H1 (cell line): ENCODE results near the gene EIF2B2. TPM values are rescaled to one million over a fixed set of nuclear protein-coding genes. Genes with fewer than 3 reads are reported as not detected.

Experiments
- CTCF ChIA-PET: fragments of 300-600 bp; sonication (Branson Sonifier 250); formaldehyde crosslinking; loops from one replicate; lab custom pipeline; 2021; ENCODE audit not compliant: partially characterized antibody; lab: Charles Lee
- POLR2A ChIA-PET: fragments of 300-600 bp; sonication (Branson Sonifier 250); formaldehyde crosslinking; loops from one replicate; lab custom pipeline; 2021; ENCODE audit warnings: inconsistent platforms; ENCODE audit not compliant: partially characterized antibody; lab: Charles Lee
- DNase-seq, 2 experiments: peaks; one replicate each; pipeline versions ENCODE4 v3.0.0 to v3.0.0-alpha.2; 2010 to 2022; ENCODE audit warnings: low spot score in 2 of 2, low read depth in 1 of 2, mixed read lengths in 1 of 2
- FAIRE-seq: peaks from 2 replicates; lab custom pipeline; 2011; peaks lifted over from hg19 to GRCh38; lab: Jason Lieb, UNC
- H2AFZ ChIP-seq: 2 replicates; pipeline ENCODE4 v1.8.1; 2012; ENCODE audit warnings: low read length, inconsistent platforms
- H2AK5ac ChIP-seq: 2 replicates; pipeline ENCODE4 v1.6.1; 2013; ENCODE audit warnings: low read depth, low read length
- H2BK120ac ChIP-seq: replicated peaks from 2 replicates; pipeline ENCODE3; 2013; ENCODE audit warnings: low read depth, low read length, inconsistent platforms
- H2BK12ac ChIP-seq: 2 replicates; pipeline ENCODE4 v1.6.1; 2013; ENCODE audit warnings: low read depth, low read length
- H2BK15ac ChIP-seq: 2 replicates; pipeline ENCODE4 v1.6.1; 2013; ENCODE audit warnings: low read length
- H2BK20ac ChIP-seq: 2 replicates; pipeline ENCODE4 v1.6.1; 2013; ENCODE audit warnings: low read length
- H2BK5ac ChIP-seq: 2 replicates; pipeline ENCODE4 v1.6.1; 2013; ENCODE audit warnings: low read depth, low read length
- H3K14ac ChIP-seq: 2 replicates; pipeline ENCODE4 v1.6.1; 2013; ENCODE audit warnings: inconsistent platforms; ENCODE audit not compliant: insufficient read length
- H3K18ac ChIP-seq: 2 replicates; pipeline ENCODE4 v1.6.1; 2013; ENCODE audit warnings: low read length; ENCODE audit errors: extremely low read depth
- H3K23ac ChIP-seq: 2 replicates; pipeline ENCODE4 v1.6.1; 2013; ENCODE audit warnings: inconsistent platforms; ENCODE audit not compliant: insufficient read length
- H3K23me2 ChIP-seq: 2 replicates; pipeline ENCODE4 v1.6.1; 2013; ENCODE audit warnings: low read depth, low read length
- H3K27ac ChIP-seq: 2 replicates; pipeline ENCODE4 v1.6.1; 2011; ENCODE audit warnings: low read depth, low read length, inconsistent platforms
- H3K27me3 ChIP-seq, 4 experiments: replicated peaks in 1 of 4; 1 replicate in 1 of 4; 2 replicates in 3 of 4; pipeline versions ENCODE4 v1.6.1 to v1.8.1; 2011 to 2013; ENCODE audit warnings: low read length in 3 of 4, mild to moderate bottlenecking in 3 of 4, inconsistent platforms in 2 of 4, mixed read lengths in 2 of 4, moderate library complexity in 1 of 4; ENCODE audit not compliant: control insufficient read depth in 3 of 4, insufficient read depth in 3 of 4; ENCODE audit errors: extremely low read depth in 1 of 4
- H3K36me3 ChIP-seq, 4 experiments: 2 replicates each; pipeline versions ENCODE4 v1.6.1 to v1.8.1; 2011 to 2013; ENCODE audit warnings: mild to moderate bottlenecking in 4 of 4, low read length in 3 of 4, moderate library complexity in 2 of 4, control low read depth in 1 of 4, inconsistent platforms in 1 of 4; ENCODE audit not compliant: insufficient read depth in 4 of 4, control insufficient read depth in 2 of 4
- H3K4ac ChIP-seq: replicated peaks from 2 replicates; pipeline ENCODE3; 2013; ENCODE audit warnings: low read length, low read depth, mixed read lengths, inconsistent platforms; ENCODE audit not compliant: insufficient read length
- H3K4me1 ChIP-seq, 4 experiments: replicated peaks in 1 of 4; 1 replicate in 1 of 4; 2 replicates in 3 of 4; pipeline versions ENCODE4 v1.6.1 to v1.8.1; 2011 to 2013; ENCODE audit warnings: low read length in 3 of 4, inconsistent platforms in 2 of 4, mixed read lengths in 1 of 4; ENCODE audit not compliant: insufficient read depth in 4 of 4, control insufficient read depth in 3 of 4
- H3K4me2 ChIP-seq, 2 experiments: 2 replicates each; pipeline versions ENCODE4 v1.6.1 to v1.8.1; 2011 to 2013; ENCODE audit warnings: low read depth in 2 of 2, low read length in 2 of 2, control low read depth in 1 of 2, inconsistent platforms in 1 of 2, mild to moderate bottlenecking in 1 of 2; ENCODE audit not compliant: insufficient read depth in 1 of 2
- H3K4me3 ChIP-seq, 4 experiments: fragments of 200-600, 300-600 bp in 1 of 4; sonication (generic), shearing (Covaris generic), sonication (Bioruptor Twin) in 1 of 4; 2 replicates each; pipeline versions ENCODE4 v1.5.1 to v1.8.1; 2011 to 2016; ENCODE audit warnings: low read length in 4 of 4, low read depth in 3 of 4, control low read depth in 2 of 4, inconsistent platforms in 2 of 4, mild to moderate bottlenecking in 2 of 4, mixed read lengths in 1 of 4, moderate library complexity in 1 of 4; ENCODE audit not compliant: insufficient read depth in 2 of 4; ENCODE audit errors: extremely low read depth in 1 of 4
- H3K56ac ChIP-seq: replicated peaks from 2 replicates; pipeline ENCODE3; 2013; ENCODE audit warnings: low read depth, mild to moderate bottlenecking, mixed read lengths, low read length, inconsistent platforms; ENCODE audit not compliant: insufficient read length
- H3K79me1 ChIP-seq: 2 replicates; pipeline ENCODE4 v1.6.1; 2013; ENCODE audit warnings: low read depth, low read length, control low read depth
- H3K79me2 ChIP-seq, 2 experiments: 2 replicates each; pipeline versions ENCODE4 v1.6.1 to v1.8.1; 2012 to 2013; ENCODE audit warnings: low read length in 2 of 2, mild to moderate bottlenecking in 2 of 2, inconsistent platforms in 1 of 2; ENCODE audit not compliant: insufficient read depth in 2 of 2, control insufficient read depth in 1 of 2
- H3K9ac ChIP-seq, 4 experiments: replicated peaks in 1 of 4; 1 replicate in 1 of 4; 2 replicates in 3 of 4; pipeline versions ENCODE4 v1.6.1 to v1.8.1; 2011 to 2013; ENCODE audit warnings: low read depth in 3 of 4, low read length in 3 of 4, control low read depth in 2 of 4, mild to moderate bottlenecking in 2 of 4, moderate library complexity in 2 of 4, inconsistent platforms in 1 of 4; ENCODE audit errors: extremely low read depth in 1 of 4
- H3K9me3 ChIP-seq, 2 experiments: 2 replicates each; pipeline versions ENCODE4 v1.6.1 to v1.8.1; 2012 to 2013; ENCODE audit warnings: mild to moderate bottlenecking in 2 of 2, moderate library complexity in 2 of 2, control low read depth in 1 of 2, inconsistent platforms in 1 of 2, low read depth in 1 of 2, low read length in 1 of 2, mixed read lengths in 1 of 2; ENCODE audit not compliant: insufficient read depth in 2 of 2
- H4K20me1 ChIP-seq, 2 experiments: replicated peaks in 1 of 2; 2 replicates each; pipeline versions ENCODE3 to v1.8.1; 2011 to 2013; ENCODE audit warnings: inconsistent platforms in 2 of 2, low read length in 2 of 2, mild to moderate bottlenecking in 1 of 2; ENCODE audit not compliant: insufficient read depth in 2 of 2, control insufficient read depth in 1 of 2
- H4K5ac ChIP-seq: 2 replicates; pipeline ENCODE4 v1.6.1; 2013; ENCODE audit warnings: low read length, low read depth, mixed read lengths, inconsistent platforms; ENCODE audit not compliant: insufficient read length
- H4K8ac ChIP-seq: 2 replicates; pipeline ENCODE4 v1.8.0; 2013; ENCODE audit warnings: mild to moderate bottlenecking, moderate library complexity, low read length, inconsistent platforms; ENCODE audit not compliant: insufficient read depth; ENCODE audit errors: extremely low read depth
- H4K91ac ChIP-seq: replicated peaks from 2 replicates; pipeline ENCODE3; 2013; ENCODE audit warnings: low read length, mixed read lengths, inconsistent platforms; ENCODE audit not compliant: insufficient read length
- CBX5 ChIP-seq: fragments of 300-800, 300-1000 bp; sonication (generic); IDR thresholded peaks from 2 replicates; pipeline ENCODE4 v1.7.1; 2016; ENCODE audit warnings: antibody characterized with exemption, low read length, low read depth
- CREB1 ChIP-seq: IDR thresholded peaks from 2 replicates; pipeline ENCODE4 v1.6.1; 2012; ENCODE audit warnings: inconsistent platforms
- EGR1 ChIP-seq: IDR thresholded peaks from 2 replicates; pipeline ENCODE4 v1.6.1; 2011; ENCODE audit warnings: low read depth, low read length, borderline replicate concordance
- SIX5 ChIP-seq: IDR thresholded peaks from 2 replicates; pipeline ENCODE4 v1.6.1; 2011; ENCODE audit warnings: mild to moderate bottlenecking, low read depth, low read length
- WGBS, 2 experiments: shearing (Covaris generic) in 1 of 2; methylation state at CpG; one replicate each; pipeline versions ENCODE4 v1.1.6 to v1.1.7; 2013 to 2015; ENCODE audit warnings: low lambda C conversion rate in 2 of 2, mixed read lengths in 2 of 2, inconsistent platforms in 1 of 2, low coverage in 1 of 2, missing lambda C conversion rate in 1 of 2; ENCODE audit not compliant: insufficient replicate concordance in 2 of 2, insufficient coverage in 1 of 2, insufficient read length in 1 of 2; ENCODE audit errors: extremely low coverage in 1 of 2, missing lambda C conversion rate in 1 of 2; 5-methylcytosine and 5-hydroxymethylcytosine counted together
- polyA plus RNA-seq, 7 experiments: library from polyadenylated mRNA; depleted of rRNA in 3 of 7; stranded (reverse) in 5 of 7; unstranded in 2 of 7; fragments of >200 nt in 5 of 7; fragments of 200-250 nt in 2 of 7; gene quantifications; 1 replicate in 5 of 7; 2 replicates in 1 of 7; 4 replicates in 1 of 7; pipeline versions ENCODE4 v1.2.1 to v1.2.3, GENCODE V29; 2011 to 2013; ENCODE audit warnings: missing spikeins in 2 of 7, mixed read lengths in 2 of 7
- total RNA-seq: library from RNA; stranded (reverse); fragmentation: NEBNext Ultra II Directional; extraction: Animal tissue kit (Norgen Biotek cat#: 25700); gene quantifications from 2 replicates; pipeline ENCODE4 v1.2.1, GENCODE V29; 2021

EIF2B2 gene
- total and polyA plus RNA-seq, 2 of the 8 experiments (the other 6 are each of a cell fraction or from before 2014, with no cell fraction given): 42.6 to 79.9 TPM

- Histone ChIP-seq H2BK15ac (peak overlapping the region; percentile 83; the same call in 1 of the 2 replicates), H3K27ac (no peak overlapping the region), H3K14ac (no peak overlapping the region), H3K23ac (no peak overlapping the region), H3K4me2 (peak overlapping the region in 1 of 2 experiments; percentile 45; a peak in 1 of 4 replicates), H3K56ac (no peak overlapping the region), H2AK5ac (no peak overlapping the region), H2BK5ac (no peak overlapping the region; the same call in 1 of the 2 replicates), H3K79me1 (no peaks in the 10 kb centered on the region), H3K27me3 (peaks cover 0 to 2% (median 1%) of the 10 kb centered on the region in 4 experiments; a peak in 1 of 7 replicates), H3K4ac (no peak overlapping the region), H2BK20ac (no peak overlapping the region), H4K20me1 (no peaks in the 10 kb centered on the region), H3K79me2 (no peaks in the 10 kb centered on the region), H3K9ac (no peak overlapping the region), H3K36me3 (no peaks in the 10 kb centered on the region), H3K23me2 (no peaks in the 10 kb centered on the region), H4K8ac (no peak overlapping the region), H2AFZ (no peak overlapping the region), H3K4me1 (peaks cover 0 to 31% (median 24%) of the 10 kb centered on the region in 4 experiments; a peak in 6 of 7 replicates), H4K5ac (no peak overlapping the region), H4K91ac (no peak overlapping the region), H2BK120ac (no peak overlapping the region), H3K4me3 (no peak overlapping the region), H3K18ac (no peak overlapping the region), H2BK12ac (no peak overlapping the region), H3K9me3 (no peaks in the 10 kb centered on the region)
- no peak for FAIRE-seq
- ChIA-PET POLR2A (interaction anchor here (0.6 to 1.3 kb wide), 5 partner anchors 18 to 108 kb away, joined by 3 to 6 read pairs (median 3); partner anchors contain the start of gene PGF), CTCF (interaction anchor here (0.8 to 4.5 kb wide), 16 partner anchors 8 to 120 kb away, joined by 3 to 30 read pairs (median 6); partner anchors contain the start of genes EIF2B2 and ZC2HC1C)
- TF ChIP-seq CREB1: no peak
- TF ChIP-seq CBX5: no peak
- no peak for TF ChIP-seq SIX5
- TF ChIP-seq EGR1: no peak
- no peak for DNase-seq
- 88% methylated on average over 4 of the region's 4 CpGs; no CpG with 5 or more reads in 1 of the 2 experiments for WGBS, 2 experiments
Measured at GRCh38 chr14:74980398-74980730, 22.4 kb upstream of the EIF2B2 start.
